SU-DHL-6 (cell line): ENCODE measurements around the gene IFT25.

Source experiments
- CTCF ChIP-seq: fragments of 200-600 bp; sonication (generic); IDR thresholded peaks from one replicate; pipeline ENCODE4 v1.5.1; 2017; ENCODE audit warnings: antibody characterized with exemption, mild to moderate bottlenecking, low read length, moderate library complexity; ENCODE audit not compliant: insufficient read depth, poor library complexity, severe bottlenecking
- EZH2phosphoT487 ChIP-seq: fragments of 200-600 bp; sonication (generic), shearing (Covaris generic); conservative IDR thresholded peaks from 2 replicates; pipeline ENCODE4 v1.6.1; 2018; ENCODE audit warnings: mild to moderate bottlenecking, antibody characterized with exemption, low read length, moderate library complexity, mixed read lengths

- TF ChIP-seq CTCF (no peak), EZH2phosphoT487 (no peak)
Observed at GRCh38 chr1:53968125-53968513, 22.6 kb upstream of the IFT25 start.
